HepG2 (cell line): ENCODE results near the gene ELMO2. TPM values are rescaled to one million over a fixed set of nuclear protein-coding genes. Genes with fewer than 3 reads are reported as not detected.

Experiments
- BRCA1 ChIP-seq: sonication (generic); formaldehyde crosslinking; IDR thresholded peaks from 2 replicates; pipeline ENCODE4 v1.4.0; 2020; ENCODE audit warnings: missing genetic modification reagents
- CC2D1A ChIP-seq: sonication (generic); formaldehyde crosslinking; IDR thresholded peaks from 2 replicates; pipeline ENCODE4 v1.8.1; 2023; ENCODE audit warnings: mild to moderate bottlenecking, missing genetic modification reagents
- DMAP1 ChIP-seq: IDR thresholded peaks from 2 replicates; pipeline ENCODE4 v1.6.1; 2016
- GFI1 ChIP-seq: sonication (generic); formaldehyde crosslinking; IDR thresholded peaks from 2 replicates; pipeline ENCODE4 v1.5.0; 2020; ENCODE audit warnings: missing genetic modification reagents, mild to moderate bottlenecking, borderline replicate concordance
- HIVEP1 ChIP-seq: sonication (generic); formaldehyde crosslinking; IDR thresholded peaks from 2 replicates; pipeline ENCODE4 v1.4.0; 2020; ENCODE audit warnings: mild to moderate bottlenecking, missing genetic modification reagents
- HNF1B ChIP-seq: sonication (generic); formaldehyde crosslinking; IDR thresholded peaks from 2 replicates; pipeline ENCODE4 v1.5.1; 2020; ENCODE audit warnings: mild to moderate bottlenecking, moderate library complexity, missing genetic modification reagents
- KMT2B ChIP-seq: IDR thresholded peaks from 2 replicates; pipeline ENCODE4 v1.6.1; 2016; ENCODE audit warnings: missing genetic modification reagents, missing compliant biosample characterization
- MAF1 ChIP-seq: sonication (generic); formaldehyde crosslinking; IDR thresholded peaks from 2 replicates; pipeline ENCODE4 v1.5.0; 2020; ENCODE audit warnings: missing genetic modification reagents, borderline replicate concordance
- NONO ChIP-seq, 2 experiments: fragments of 450-650 bp in 1 of 2; sonication (generic) in 1 of 2; formaldehyde crosslinking in 1 of 2; IDR thresholded peaks in 1 of 2; conservative IDR thresholded peaks in 1 of 2; 2 replicates each; pipeline versions ENCODE4 v1.6.1 to v1.8.0; 2017 to 2022; ENCODE audit warnings: mild to moderate bottlenecking in 1 of 2, missing genetic modification reagents in 1 of 2, moderate library complexity in 1 of 2
- RBFOX2 ChIP-seq: fragments of 200-400 bp; formaldehyde crosslinking; IDR thresholded peaks from 2 replicates; pipeline ENCODE4 v1.6.1; 2017; ENCODE audit warnings: low read depth, mild to moderate bottlenecking, low read length
- SIX4 ChIP-seq: sonication (generic); formaldehyde crosslinking; IDR thresholded peaks from 2 replicates; pipeline ENCODE4 v1.4.0; 2020; ENCODE audit warnings: missing genetic modification reagents
- ZBTB20 ChIP-seq: sonication (generic); formaldehyde crosslinking; IDR thresholded peaks from 2 replicates; pipeline ENCODE4 v1.8.1; 2023; ENCODE audit warnings: missing genetic modification reagents, low read depth, mild to moderate bottlenecking, borderline replicate concordance
- ZNF121 ChIP-seq: sonication (generic); formaldehyde crosslinking; IDR thresholded peaks from 2 replicates; pipeline ENCODE4 v1.5.0; 2020; ENCODE audit warnings: mild to moderate bottlenecking, missing genetic modification reagents
- ZNF292 ChIP-seq: sonication (generic); formaldehyde crosslinking; IDR thresholded peaks from 2 replicates; pipeline ENCODE4 v1.8.1; 2022; ENCODE audit warnings: mild to moderate bottlenecking, low read depth, missing genetic modification reagents, borderline replicate concordance
- ZNF329 ChIP-seq: sonication (generic); formaldehyde crosslinking; IDR thresholded peaks from 2 replicates; pipeline ENCODE4 v1.9.0; 2021; ENCODE audit warnings: low read depth, mild to moderate bottlenecking, missing genetic modification reagents
- ZNF335 ChIP-seq: sonication (generic); formaldehyde crosslinking; IDR thresholded peaks from 2 replicates; pipeline ENCODE4 v1.4.0; 2020; ENCODE audit warnings: missing genetic modification reagents
- ZNF501 ChIP-seq: sonication (generic); formaldehyde crosslinking; IDR thresholded peaks from 2 replicates; pipeline ENCODE4 v1.5.1; 2020; ENCODE audit warnings: mild to moderate bottlenecking, moderate library complexity, missing genetic modification reagents
- ZNF556 ChIP-seq: sonication (generic); formaldehyde crosslinking; IDR thresholded peaks from 2 replicates; pipeline ENCODE4 v1.4.0; 2020; ENCODE audit warnings: mild to moderate bottlenecking, missing genetic modification reagents, borderline replicate concordance
- ZNF768 ChIP-seq: sonication (generic); formaldehyde crosslinking; IDR thresholded peaks from 2 replicates; pipeline ENCODE4 v1.4.0; 2020; ENCODE audit warnings: missing genetic modification reagents
- polyA plus RNA-seq, 8 experiments: library from polyadenylated mRNA; depleted of rRNA in 3 of 8; stranded (reverse) in 7 of 8; unstranded in 1 of 8; fragments of >200 nt; fragmentation: Illumina TruSeq in 4 of 8; extraction: Trizol in 4 of 8; gene quantifications; 2 replicates each; pipeline versions ENCODE4 v1.2.1 to v1.2.3, GENCODE V29; 2011 to 2016; ENCODE audit warnings: low read depth in 4 of 8, missing spikeins in 1 of 8, mixed read lengths in 1 of 8; ENCODE audit not compliant: insufficient read depth in 1 of 8
- total RNA-seq, 5 experiments: library from RNA; depleted of rRNA; stranded (reverse); fragments of >200 nt; fragmentation: Illumina TruSeq; extraction: Trizol; gene quantifications; 2 replicates each; pipeline ENCODE4 v1.2.3, GENCODE V29; 2016; ENCODE audit warnings: low read depth in 1 of 5
- TF ChIP-seq, protein P1 (sequence below): sonication (generic); formaldehyde crosslinking; IDR thresholded peaks from 2 replicates; pipeline ENCODE4 v1.5.1; 2020; ENCODE audit warnings: mild to moderate bottlenecking, missing genetic modification reagents
- TF ChIP-seq, protein P2 (sequence below): sonication (generic); formaldehyde crosslinking; IDR thresholded peaks from 2 replicates; pipeline ENCODE4 v1.5.0; 2020; ENCODE audit warnings: missing genetic modification reagents, mild to moderate bottlenecking, borderline replicate concordance

The ELMO2 gene
- total and polyA plus RNA-seq, 2 of the 13 experiments (the other 11 are each of a cell fraction or from before 2014, with no cell fraction given), result 30.6 to 35.7 TPM

DNA sequence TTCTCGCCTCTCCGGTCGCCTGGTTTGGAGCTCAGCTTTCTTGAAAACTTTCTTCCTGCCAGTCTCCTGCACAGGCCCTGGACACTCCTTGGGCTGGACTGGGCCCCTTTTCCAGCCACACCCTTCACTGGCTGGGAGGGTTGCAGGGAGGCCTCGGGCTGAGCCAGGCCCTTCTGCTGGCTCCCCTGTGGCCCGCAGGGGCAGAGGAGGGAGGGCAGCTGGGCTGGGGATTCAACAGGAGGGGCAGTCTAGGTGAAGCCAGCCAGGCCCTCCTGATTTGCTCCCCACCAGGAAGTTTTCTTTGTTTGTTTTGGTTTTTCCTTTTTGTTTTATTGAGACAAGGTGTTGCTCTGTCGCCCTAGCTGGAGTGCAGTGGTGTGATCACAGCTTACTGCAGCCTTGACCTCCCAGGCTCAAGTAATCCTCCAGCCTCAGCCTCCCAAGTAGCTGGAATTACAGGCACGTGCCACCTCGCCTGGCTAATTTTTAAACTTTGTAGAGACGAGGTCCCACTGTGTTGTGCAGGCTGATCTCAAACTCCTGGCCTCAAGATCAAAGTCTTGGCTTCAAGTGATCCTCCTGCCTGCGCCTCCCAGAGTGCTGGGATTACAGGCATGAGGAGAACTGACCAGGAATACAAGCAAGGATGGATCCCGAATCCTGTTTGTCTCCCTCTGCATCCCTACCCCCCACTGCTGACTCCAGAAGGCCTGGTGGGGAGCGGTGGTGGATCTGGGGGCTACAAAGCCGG is 74.6 kb downstream of the ELMO2 start (continued):
- TF ChIP-seq, protein P1, sequence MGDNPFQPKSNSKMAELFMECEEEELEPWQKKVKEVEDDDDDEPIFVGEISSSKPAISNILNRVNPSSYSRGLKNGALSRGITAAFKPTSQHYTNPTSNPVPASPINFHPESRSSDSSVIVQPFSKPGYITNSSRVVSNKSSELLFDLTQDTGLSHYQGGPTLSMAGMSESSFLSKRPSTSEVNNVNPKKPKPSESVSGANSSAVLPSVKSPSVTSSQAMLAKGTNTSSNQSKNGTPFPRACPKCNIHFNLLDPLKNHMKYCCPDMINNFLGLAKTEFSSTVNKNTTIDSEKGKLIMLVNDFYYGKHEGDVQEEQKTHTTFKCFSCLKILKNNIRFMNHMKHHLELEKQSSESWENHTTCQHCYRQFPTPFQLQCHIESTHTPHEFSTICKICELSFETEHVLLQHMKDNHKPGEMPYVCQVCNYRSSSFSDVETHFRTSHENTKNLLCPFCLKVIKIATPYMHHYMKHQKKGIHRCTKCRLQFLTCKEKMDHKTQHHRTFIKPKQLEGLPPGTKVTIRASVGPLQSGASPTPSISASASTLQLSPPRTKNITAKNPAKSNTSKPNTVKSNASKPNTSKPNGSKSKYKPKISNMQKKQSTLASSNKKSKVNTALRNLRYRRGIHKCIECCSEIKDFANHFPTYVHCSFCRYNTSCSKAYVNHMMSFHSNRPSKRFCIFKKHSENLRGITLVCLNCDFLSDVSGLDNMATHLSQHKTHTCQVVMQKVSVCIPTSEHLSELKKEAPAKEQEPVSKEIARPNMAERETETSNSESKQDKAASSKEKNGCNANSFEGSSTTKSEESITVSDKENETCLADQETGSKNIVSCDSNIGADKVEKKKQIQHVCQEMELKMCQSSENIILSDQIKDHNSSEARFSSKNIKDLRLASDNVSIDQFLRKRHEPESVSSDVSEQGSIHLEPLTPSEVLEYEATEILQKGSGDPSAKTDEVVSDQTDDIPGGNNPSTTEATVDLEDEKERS (CRISPR knock-in tag), result 0 out of 2 replicates have a peak, but pooled peaks have one; percentile 32
- TF ChIP-seq ZNF329 (no peak), ZNF292 (CRISPR knock-in tag) (peak; percentile 40; the same call in 1 of the 2 replicates), DMAP1 (CRISPR knock-in tag) (no peak), ZNF768 (no peak), HIVEP1 (0 out of 2 replicates have a peak, but pooled peaks have one; percentile 20), ZNF501 (CRISPR knock-in tag) (0 out of 2 replicates have a peak, but pooled peaks have one; percentile 21), HNF1B (CRISPR knock-in tag) (no peak; the same call in 1 of the 2 replicates), GFI1 (no peak), RBFOX2 (no peak), NONO (IDR thresholded peaks at IDR 0.05) (no peak), NONO (CRISPR knock-in tag; conservative IDR thresholded peaks at IDR 0.05) (no peak), MAF1 (CRISPR knock-in tag) (no peak), ZNF556 (no peak), BRCA1 (CRISPR knock-in tag) (no peak), ZNF121 (no peak), KMT2B (CRISPR knock-in tag) (no peak), SIX4 (no peak), ZNF335 (CRISPR knock-in tag) (no peak), ZBTB20 (CRISPR knock-in tag) (no peak), CC2D1A (CRISPR knock-in tag) (no peak)
- TF ChIP-seq, protein P2, sequence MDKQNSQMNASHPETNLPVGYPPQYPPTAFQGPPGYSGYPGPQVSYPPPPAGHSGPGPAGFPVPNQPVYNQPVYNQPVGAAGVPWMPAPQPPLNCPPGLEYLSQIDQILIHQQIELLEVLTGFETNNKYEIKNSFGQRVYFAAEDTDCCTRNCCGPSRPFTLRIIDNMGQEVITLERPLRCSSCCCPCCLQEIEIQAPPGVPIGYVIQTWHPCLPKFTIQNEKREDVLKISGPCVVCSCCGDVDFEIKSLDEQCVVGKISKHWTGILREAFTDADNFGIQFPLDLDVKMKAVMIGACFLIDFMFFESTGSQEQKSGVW (CRISPR knock-in tag), result no peak
